IPS-NIHi11 (cell line): ENCODE data around the gene SEC22A.
A peak's percentile ranks its signal among the peaks of the same experiment; 100 is the strongest.

ENCODE experiments used
- DNase-seq: peaks from one replicate; pipeline ENCODE4 v3.0.0; 2012; ENCODE audit warnings: mixed read lengths, low spot score

Gene SEC22A

DNA sequence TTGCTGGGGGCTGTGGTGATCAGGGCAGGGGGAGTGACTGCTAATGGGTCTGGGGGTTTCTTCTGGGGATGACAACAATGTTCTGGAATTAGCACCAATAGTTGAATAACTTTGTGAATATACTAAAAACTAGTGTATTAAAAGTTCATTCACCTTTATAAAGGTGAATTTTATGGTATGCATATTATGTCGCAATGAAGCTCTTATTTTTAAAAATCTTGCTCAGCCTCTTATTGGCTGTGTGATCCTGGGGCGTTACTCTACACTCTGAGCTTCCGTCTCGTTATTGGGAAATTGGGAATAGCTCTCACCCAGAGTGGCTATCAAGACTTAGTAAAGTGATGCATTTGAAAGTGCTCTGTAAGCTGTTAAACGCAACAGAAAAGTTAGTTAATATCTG is 105.3 kb downstream of the SEC22A start:
- no peak for DNase-seq

DNA sequence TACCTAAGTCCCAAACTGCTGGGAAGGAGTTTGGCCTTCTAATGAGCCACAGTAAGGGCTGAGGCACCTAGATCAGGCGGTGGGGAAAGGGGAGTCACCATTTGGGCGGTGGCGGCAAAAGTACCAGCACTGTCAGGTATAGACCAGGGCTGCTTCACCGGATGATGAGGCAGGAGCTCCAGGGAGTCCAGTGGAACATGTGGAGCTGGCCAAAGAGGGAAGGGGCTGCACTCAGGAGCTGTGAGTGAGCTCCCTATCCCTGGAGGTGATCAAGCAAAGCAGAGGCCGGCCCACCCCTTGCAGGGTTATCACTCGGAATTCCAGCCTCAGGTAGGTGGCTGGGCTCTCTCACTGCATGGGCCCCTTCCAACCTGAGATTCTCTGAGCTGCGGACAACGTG is 108.4 kb downstream of the SEC22A start:
- no peak for DNase-seq

DNA sequence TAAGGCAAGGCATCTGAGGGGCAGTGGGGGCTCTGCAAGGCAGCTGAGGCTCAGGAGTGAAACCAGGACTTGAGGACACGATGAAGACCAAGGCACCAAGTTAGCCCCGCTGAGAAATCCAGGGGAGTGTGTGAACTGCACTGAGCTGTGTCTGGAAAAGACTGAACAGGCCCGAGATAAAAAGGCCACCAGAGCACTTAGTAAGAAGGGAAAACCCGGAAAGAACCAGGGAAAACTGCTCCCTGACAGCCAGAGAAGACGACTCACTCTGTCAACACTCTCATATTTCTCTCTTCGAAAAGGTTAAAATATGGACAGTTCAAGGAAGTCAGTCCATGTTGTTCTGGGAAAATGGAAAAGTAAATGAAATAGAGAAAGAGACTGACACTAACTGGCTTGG is 109.0 kb downstream of the SEC22A start:
- DNase-seq: no peak

DNA sequence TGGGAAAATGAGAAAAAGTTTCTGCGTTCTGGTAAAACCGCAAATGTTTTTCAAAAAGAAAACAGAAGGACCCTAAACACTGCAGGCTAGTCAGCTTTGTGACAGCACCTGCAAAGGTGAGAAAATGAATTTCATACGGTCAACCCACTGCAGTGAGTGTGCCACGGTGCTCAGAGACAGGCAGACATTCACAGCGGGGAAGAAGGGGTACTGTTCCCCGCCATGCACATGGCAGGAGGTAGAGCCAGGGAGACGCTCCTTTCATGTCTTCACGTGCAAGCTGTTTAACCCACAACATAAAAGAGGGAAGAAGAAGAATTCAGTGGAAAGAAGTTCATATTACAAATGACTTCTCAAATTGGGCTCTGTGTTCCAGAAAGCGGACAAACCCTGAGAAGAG is 109.5 kb downstream of the SEC22A start:
- no peak for DNase-seq

DNA sequence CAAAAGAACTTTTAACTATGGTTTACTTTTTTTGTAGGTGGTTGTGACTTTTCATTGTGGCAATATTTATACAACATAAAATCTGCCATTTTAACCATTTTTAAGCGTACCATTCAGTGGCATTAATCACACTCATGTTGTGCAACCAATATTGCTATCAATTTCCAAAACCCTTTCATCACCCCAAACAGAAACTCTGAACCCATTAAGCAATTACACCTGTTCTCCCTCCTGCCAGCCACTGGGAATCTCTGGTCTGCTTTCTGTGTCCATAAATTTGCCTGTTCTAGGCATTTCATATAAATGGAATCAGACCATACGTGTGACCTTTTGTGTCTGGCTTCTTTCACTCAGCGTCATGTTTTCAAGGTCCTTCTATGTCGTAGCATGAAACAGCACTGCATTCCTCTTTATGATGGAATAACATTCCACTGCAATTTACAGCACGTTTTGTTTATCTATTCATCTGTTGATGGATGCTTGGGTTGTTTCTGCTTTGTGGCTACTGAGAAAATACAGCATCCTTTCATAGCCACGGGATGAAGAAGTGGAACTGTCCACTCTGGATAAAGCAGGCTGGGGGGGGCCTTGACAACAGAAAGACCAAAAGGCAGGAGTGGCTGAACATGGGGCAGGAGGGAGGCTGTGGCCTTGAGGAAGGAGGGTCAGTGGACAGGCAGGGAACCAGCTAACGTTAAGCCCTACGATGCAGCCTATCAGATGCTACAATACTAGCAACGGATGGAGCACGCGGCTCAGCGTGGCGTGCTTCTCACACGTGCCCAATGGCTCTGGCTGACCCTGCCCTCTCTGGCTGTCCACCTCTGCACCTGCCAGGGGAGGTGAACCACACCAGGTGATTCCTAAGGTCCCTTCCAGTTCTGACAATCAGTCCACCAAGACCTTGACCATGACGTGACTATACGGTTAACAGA is 110.9 kb downstream of the SEC22A start:
- DNase-seq: no peak

DNA sequence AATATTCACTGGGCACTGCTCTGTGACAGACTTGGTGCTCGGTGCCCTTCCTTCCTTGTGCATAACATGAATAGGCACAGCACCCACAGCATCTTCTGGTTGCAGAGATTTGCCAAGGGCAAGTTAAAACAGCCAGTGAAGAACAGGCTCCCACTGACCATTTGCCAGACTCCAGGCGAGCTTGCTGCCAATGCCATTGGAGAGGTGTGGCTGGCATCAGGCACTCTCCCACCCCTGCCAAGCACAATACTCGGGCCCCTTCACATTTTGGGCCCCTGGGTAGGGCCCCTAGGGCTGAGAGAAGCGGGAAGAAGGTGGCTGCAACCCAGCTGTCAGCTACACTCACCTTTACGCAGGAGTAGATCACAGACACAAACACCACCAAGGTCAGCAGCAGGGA is 112.1 kb downstream of the SEC22A start:
- no peak for DNase-seq

DNA sequence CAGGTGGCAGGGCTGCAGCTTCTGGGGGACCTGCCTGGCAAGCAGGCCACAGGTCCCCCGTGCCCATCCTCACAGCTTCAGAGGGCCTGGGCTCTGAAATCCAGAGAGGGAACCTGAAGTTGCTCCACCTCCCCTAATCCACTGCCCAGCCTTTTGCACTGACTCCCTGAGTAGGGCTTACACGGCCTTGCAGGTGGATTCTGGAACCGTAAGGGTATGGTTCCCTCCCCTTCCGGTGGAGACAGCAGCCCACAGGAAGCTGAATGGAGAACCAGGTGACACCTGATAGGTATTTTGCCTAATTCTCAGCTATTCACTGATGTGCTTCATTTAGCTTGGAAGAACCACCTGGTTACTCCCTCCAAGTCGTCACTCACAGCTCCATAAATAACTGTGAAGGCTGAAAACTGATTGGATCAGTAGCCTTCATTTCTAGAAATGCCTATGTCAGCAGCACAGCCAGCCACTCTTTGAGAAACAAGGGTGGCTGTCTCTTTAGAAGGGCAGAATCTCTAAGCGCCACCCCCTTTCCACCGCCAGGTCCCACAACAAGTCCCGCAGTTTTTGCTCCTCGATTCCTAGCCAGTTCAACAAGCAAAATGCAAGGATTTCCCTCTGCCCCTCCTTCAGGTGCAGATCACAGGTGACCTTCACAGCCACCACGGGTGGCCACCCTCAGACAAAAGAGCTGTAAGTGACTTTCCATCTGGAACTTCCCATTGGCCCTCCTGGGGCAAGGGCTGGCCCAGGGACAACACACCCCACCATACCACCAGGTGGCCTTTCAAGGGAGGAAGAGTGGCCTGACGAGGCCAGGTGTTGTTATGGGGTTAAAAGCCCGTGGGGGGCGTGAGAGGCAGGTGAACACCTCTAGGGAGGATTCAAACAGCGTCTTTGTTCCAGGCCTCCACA is 112.9 kb downstream of the SEC22A start:
- DNase-seq: peak; percentile 89

DNA sequence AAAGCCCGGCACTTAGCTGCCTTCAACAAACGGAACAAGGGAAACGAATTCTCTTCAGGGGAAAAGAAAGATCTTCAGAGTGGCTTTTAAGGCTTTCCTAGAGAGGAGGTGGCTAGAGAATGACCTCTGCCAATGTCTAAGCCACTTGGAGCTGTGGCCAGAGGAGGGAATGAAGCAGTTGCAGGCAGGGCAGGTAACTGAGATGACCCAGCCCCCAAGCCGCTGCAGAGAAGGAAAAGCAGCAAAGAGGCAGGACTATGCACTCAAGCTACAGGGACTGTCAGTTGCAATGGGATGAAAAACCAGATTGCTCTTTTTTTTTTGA is 113.5 kb downstream of the SEC22A start:
- no peak for DNase-seq

DNA sequence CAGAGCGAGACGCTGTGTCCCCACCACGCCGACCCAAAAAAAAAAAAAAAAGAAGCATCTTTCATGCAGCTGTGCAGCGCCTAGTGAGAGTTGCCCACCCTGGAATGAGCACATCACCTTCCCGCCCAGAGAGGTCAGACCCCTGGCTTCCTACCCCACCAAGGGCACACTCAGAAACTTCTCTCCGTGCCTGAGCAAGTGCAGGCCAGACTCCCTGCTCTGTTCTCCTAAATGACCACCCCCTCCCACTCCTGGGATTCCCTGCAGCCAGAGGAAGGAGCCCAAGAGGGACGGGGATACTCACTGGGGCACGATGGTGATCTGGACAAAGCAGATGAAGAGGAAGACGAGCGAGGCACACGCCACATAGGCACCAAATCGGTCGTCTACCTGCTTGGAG is 116.0 kb downstream of the SEC22A start:
- no peak for DNase-seq

DNA sequence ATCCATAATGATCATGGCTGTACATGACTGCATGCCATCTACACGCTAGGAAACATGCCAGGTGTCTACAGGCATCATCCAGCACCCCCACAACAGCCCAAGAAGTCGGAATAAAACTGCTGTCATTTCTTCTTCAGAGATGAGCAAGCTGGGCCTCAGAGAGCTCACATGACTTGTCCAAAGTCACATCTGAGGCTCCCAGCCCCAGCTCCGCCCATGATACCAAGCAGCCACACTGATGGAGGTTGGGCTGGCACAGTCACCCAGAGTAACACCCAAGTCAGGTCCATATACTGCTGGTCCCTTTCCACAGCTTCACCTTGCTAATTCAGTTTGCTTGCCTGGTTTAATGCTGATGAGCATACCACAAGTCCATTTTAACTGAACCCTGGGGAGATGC is 116.6 kb downstream of the SEC22A start:
- no peak for DNase-seq

DNA sequence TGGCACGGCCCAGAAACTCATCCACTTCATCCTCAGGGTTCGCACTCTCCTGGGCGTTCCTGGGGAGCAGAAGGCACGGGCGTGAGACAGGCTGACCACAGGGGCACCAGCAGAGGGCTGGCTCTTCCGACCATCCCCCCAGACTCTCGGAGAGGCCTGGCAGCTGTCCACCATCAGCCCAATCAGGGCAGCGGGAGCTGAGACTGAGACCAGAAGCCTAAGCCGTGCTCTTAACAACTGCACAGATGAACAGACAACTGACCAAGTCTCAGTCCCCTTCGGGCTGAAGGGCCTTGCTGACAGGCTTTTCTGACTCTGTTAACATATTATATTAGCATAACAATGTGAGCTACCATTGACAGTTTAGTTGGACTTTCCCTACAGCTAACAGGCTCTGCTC is 118.0 kb downstream of the SEC22A start:
- DNase-seq: peak; percentile 49

DNA sequence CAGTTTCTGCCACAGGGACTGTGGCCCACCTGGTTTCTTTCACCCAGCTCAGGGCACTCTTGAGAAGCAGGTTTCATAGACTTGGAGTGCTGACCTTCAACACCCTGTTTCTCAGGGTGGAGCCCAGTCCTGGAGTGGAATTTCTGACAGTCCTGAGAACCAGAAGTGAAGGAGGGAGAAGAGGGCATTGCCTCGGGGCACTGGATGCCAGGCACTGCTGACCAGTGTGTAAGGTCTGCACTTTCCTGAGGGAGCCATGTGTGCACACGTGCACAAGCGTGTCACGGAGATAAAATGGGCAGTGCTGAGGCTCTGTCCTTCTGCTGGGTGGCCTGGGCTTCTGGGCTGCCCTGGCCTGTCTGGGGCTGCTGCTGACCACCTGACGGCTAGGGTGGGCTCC is 118.5 kb downstream of the SEC22A start:
- no peak for DNase-seq

DNA sequence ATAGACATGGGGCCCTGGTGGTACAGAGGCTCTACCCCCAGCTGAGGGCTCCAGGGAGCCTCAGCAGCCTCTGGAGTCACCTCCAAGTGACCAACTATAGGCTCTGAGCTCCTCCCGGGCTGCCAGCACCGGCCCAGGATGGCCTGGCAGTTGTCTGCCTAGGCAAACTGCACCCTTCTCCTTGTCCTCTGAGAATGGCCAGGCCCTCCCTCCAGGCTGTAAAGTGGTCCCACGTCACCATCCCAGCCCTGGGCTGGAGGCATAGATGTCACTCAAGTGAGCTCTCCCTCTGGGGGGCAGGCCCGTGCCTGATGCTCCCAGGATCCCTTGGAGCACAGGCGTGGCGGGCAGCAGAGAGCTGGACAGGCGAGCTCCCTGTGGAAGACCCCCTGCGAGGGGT is 120.1 kb downstream of the SEC22A start:
- DNase-seq: no peak

DNA sequence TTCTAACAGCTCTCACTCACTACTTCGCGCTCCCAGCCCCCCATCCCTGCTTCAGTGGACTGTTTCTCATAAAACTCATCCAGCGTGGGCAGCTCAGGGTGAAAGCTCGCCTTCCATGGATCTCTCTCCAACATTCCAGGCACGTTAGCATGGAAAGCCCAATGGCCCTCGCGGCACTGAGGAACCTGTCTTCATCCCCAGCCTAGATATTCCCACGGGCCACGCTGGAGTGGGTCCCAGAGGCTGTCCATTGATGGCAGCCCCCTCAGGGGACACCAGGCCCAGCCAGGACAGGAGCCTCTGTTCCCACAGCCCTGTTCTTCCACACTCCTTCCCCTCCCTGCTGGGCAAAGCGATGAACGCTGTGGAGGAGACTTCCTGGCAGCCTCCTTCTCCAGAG is 121.1 kb downstream of the SEC22A start:
- DNase-seq: no peak
